Measurements from ENCODE around the gene BRMS1L. TPM values are rescaled to one million over a fixed set of nuclear protein-coding genes. Genes with fewer than 3 reads are reported as not detected.

BRMS1L gene
- total and polyA plus RNA-seq, 2 of the 4 experiments (the other 2 are of a cell fraction), result 1.8 to 6.2 TPM

DNA sequence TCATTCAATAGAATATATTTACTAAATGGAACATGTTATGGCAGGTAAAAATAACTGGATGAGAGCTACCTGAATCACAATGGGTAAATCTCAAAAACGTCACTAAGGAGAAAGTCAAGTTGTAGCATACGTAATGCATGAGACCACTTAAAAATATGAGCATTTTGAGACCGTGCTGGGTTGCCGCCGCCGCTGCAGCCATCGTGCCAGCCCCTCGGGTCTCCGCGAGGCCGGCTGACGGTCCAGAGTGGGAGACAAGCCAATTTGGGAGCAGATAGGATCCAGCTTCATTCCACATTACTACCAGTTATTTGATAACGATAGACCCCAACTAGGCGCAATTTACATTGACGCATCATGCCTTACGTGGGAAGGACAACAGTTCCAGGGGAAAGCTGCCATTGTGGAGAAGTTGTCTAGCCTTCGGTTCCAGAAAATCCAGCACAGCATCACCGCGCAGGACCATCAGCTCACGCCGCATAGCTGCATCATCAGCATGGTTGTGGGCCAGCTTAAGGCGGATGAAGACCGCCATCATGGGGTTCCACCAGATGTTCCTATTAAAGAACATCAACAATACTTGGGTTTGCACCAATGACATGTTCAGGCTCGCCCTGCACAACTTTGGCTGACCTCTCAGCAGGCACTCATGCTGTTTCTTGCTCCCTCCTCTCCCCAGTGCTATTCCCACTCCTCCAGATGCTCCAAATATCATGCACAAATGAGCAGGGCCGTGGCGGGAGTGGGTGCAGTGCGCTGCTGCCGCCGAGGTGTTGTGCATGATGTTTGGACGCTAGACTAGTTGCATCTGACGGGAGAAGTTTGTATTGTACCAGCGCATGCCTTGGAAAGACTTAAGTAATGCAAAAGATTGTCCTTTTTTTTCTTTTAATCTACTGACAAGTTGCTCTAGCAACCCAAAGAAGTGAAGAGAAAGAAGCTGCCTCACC lies 6.3 kb upstream of the BRMS1L start:
- no peak overlapping the region for H2AK5ac ChIP-seq (ENCODE audit: low read depth, low read length)
- no peaks in the 10 kb centered on the region for H4K20me1 ChIP-seq (ENCODE audit: insufficient read depth, low read length)
- H3K4me3 ChIP-seq (ENCODE audit: insufficient read depth, low read depth, low read length), result no peak overlapping the region
- DNase-seq (no peak), ATAC-seq (ENCODE audit: low read depth) (no peak)
- ChIA-PET CTCF (interaction anchor here (0.6 kb wide), 1 partner anchor 809 kb away, joined by 3 read pairs; no protein-coding TSS in a partner anchor), POLR2A (ENCODE audit: unreplicated experiment) (no interaction called here)
- H3K9ac ChIP-seq (ENCODE audit: low read depth, low read length), result no peak overlapping the region
- H2BK15ac ChIP-seq (ENCODE audit: low read depth, low read length), result no peak overlapping the region
- TF ChIP-seq CEBPB (IDR thresholded peaks at IDR 0.05; ENCODE audit: low read depth, low read length) (no peak), USF2 (IDR thresholded peaks at IDR 0.05; ENCODE audit: low read depth, low read length) (no peak)
- no peak overlapping the region for H3K18ac ChIP-seq (ENCODE audit: low read depth, low read length)
- no peak overlapping the region for H4K8ac ChIP-seq (ENCODE audit: low read depth in 2 of 2, low read length in 2 of 2)
- H3K36me3 ChIP-seq (ENCODE audit: control insufficient read depth, insufficient read depth, low read length), result no peaks in the 10 kb centered on the region
- no peak overlapping the region for H3K23ac ChIP-seq (ENCODE audit: low read depth, low read length)
- dilution Hi-C loops (cut with HindIII; ENCODE audit: low sequenced_read_pairs, unreplicated experiment), result no loop called here
- intact Hi-C loops (cut with micrococcal nuclease), result loop anchor here (2.0 to 5.0 kb wide), 2 partner anchors 285 to 383 kb away; partner anchors contain the start of gene INSM2
- no peak overlapping the region for H3K56ac ChIP-seq (ENCODE audit: extremely low read depth, insufficient read depth, low read length)
- H3K4ac ChIP-seq (ENCODE audit: low read depth, low read length), result no peak overlapping the region
- no peaks in the 10 kb centered on the region for H3K4me1 ChIP-seq (ENCODE audit: control insufficient read depth, insufficient read depth, low read length)
- H2AFZ ChIP-seq (replicated peaks; ENCODE audit: low read length, poor library complexity), result no peak overlapping the region
- peak overlapping the region; percentile 15 for H2AK9ac ChIP-seq (replicated peaks; ENCODE audit: low read depth, low read length, poor library complexity)
- H2BK20ac ChIP-seq (ENCODE audit: low read depth, low read length), result no peak overlapping the region
- H3K14ac ChIP-seq (replicated peaks; ENCODE audit: low read depth, low read length), result no peak overlapping the region
- H2BK5ac ChIP-seq (ENCODE audit: low read depth, low read length, poor library complexity, severe bottlenecking), result no peak overlapping the region
- no TSS peak for BruUV-seq (replicated peaks)
- H3K79me1 ChIP-seq (ENCODE audit: low read depth in 1 of 2, low read length in 2 of 2), result no peaks in the 10 kb centered on the region
- no peak overlapping the region for H3K4me2 ChIP-seq (ENCODE audit: low read depth, low read length)
- H3K9me3 ChIP-seq (ENCODE audit: control insufficient read depth, insufficient read depth, low read length), result no peaks in the 10 kb centered on the region
- no peak overlapping the region for H2BK120ac ChIP-seq (ENCODE audit: low read depth, low read length)
- no peak overlapping the region for H3K27ac ChIP-seq (ENCODE audit: insufficient read depth, low read length)
- no peaks in the 10 kb centered on the region for H3K9me1 ChIP-seq (ENCODE audit: insufficient read depth, low read length)
- H4K5ac ChIP-seq (ENCODE audit: low read depth, low read length), result no peak overlapping the region
- no peak overlapping the region for H4K91ac ChIP-seq (ENCODE audit: insufficient read depth, low read depth, low read length)
- 90% methylated on average over 13 of the region's 32 CpGs; no CpG with 5 or more reads in 1 of the 2 experiments for WGBS, 2 experiments (ENCODE audit: extremely low coverage in 2 of 2, insufficient read length in 1 of 2)
- no peaks in the 10 kb centered on the region for H3K27me3 ChIP-seq (ENCODE audit: control insufficient read depth, insufficient read depth, low read length)
- in situ Hi-C loops (cut with MboI; ENCODE audit: low sequenced_read_pairs), result loop anchor here (25.0 kb wide), 1 partner anchor 683 kb away; no protein-coding TSS in a partner anchor

Data from IMR-90 (cell line).